ENCODE data around the gene LAMC3. TPM values are rescaled to one million over a fixed set of nuclear protein-coding genes. Genes with fewer than 3 reads are reported as not detected.

The LAMC3 gene
- total and polyA plus RNA-seq, 2 experiments from 2014 or later, result not detected

GRCh38 chr9:131015112-131015511 is 6.1 kb downstream of the LAMC3 start:
- Histone ChIP-seq H3K27me3 (replicated peaks; ENCODE audit: insufficient read depth) (peaks cover 37% of the 10 kb centered on the region), H3K4me1 (ENCODE audit: insufficient read depth) (no peaks in the 10 kb centered on the region), H3K79me2 (ENCODE audit: insufficient read depth) (no peaks in the 10 kb centered on the region), H2AFZ (no peak overlapping the region), H3K9ac (no peak overlapping the region), H4K20me1 (ENCODE audit: insufficient read depth) (no peaks in the 10 kb centered on the region), H3F3A (ENCODE audit: insufficient read depth) (peaks cover 9% of the 10 kb centered on the region), H3K4me2 (ENCODE audit: unreplicated experiment) (no peak overlapping the region), H3K9me3 (ENCODE audit: low read depth) (no peaks in the 10 kb centered on the region), H3K9me2 (ENCODE audit: insufficient read depth) (no peaks in the 10 kb centered on the region), H3K27ac (no peak overlapping the region), H3K4me3 (no peak overlapping the region), H3K36me3 (ENCODE audit: low read depth) (no peaks in the 10 kb centered on the region)
- DNase-seq, result no peak
- TF ChIP-seq EZH2 (IDR thresholded peaks at IDR 0.05; ENCODE audit: insufficient read depth, poor library complexity, severe bottlenecking), result no peak
- no peak for TF ChIP-seq EZH2phosphoT487 (IDR thresholded peaks at IDR 0.05; ENCODE audit: insufficient read depth, low read depth)
- WGBS, 2 experiments (ENCODE audit: low coverage in 1 of 2, low lambda C conversion rate in 2 of 2, missing lambda C conversion rate in 2 of 2), result 82 to 83% methylated on average over 4 to 8 of the region's 8 CpGs
- in situ Hi-C loops (cut with MboI), result no loop called here

- Histone ChIP-seq H3K4me3 (no peak overlapping the region), H3K9me2 (ENCODE audit: insufficient read depth) (no peaks in the 10 kb centered on the region), H3K36me3 (ENCODE audit: low read depth) (no peaks in the 10 kb centered on the region), H3K27ac (no peak overlapping the region), H3K9ac (no peak overlapping the region), H3K27me3 (replicated peaks; ENCODE audit: insufficient read depth) (peaks cover 28% of the 10 kb centered on the region), H3K79me2 (ENCODE audit: insufficient read depth) (no peaks in the 10 kb centered on the region), H3K4me1 (ENCODE audit: insufficient read depth) (no peaks in the 10 kb centered on the region), H3K4me2 (ENCODE audit: unreplicated experiment) (no peak overlapping the region), H3K9me3 (ENCODE audit: low read depth) (no peaks in the 10 kb centered on the region), H3F3A (ENCODE audit: insufficient read depth) (peaks cover 17% of the 10 kb centered on the region), H4K20me1 (ENCODE audit: insufficient read depth) (no peaks in the 10 kb centered on the region), H2AFZ (no peak overlapping the region)
- no peak for DNase-seq
- WGBS, 2 experiments (ENCODE audit: low coverage in 1 of 2, low lambda C conversion rate in 2 of 2, missing lambda C conversion rate in 2 of 2), result 83 to 92% methylated on average over 6 of the region's 6 CpGs
- in situ Hi-C loops (cut with MboI), result no loop called here
- TF ChIP-seq EZH2phosphoT487 (IDR thresholded peaks at IDR 0.05; ENCODE audit: insufficient read depth, low read depth) (no peak), EZH2 (IDR thresholded peaks at IDR 0.05; ENCODE audit: insufficient read depth, poor library complexity, severe bottlenecking) (no peak)
These were observed 7.0 kb downstream of the LAMC3 start for GRCh38 chr9:131015876-131016397.

GRCh38 chr9:131017067-131017466 is 8.1 kb downstream of the LAMC3 start:
- peaks cover 22% of the 10 kb centered on the region for H3F3A ChIP-seq (ENCODE audit: insufficient read depth)
- no peaks in the 10 kb centered on the region for H3K79me2 ChIP-seq (ENCODE audit: insufficient read depth)
- H3K4me2 ChIP-seq (ENCODE audit: unreplicated experiment), result no peak overlapping the region
- no peaks in the 10 kb centered on the region for H3K36me3 ChIP-seq (ENCODE audit: low read depth)
- 17 to 18% methylated on average over 21 of the region's 21 CpGs for WGBS, 2 experiments (ENCODE audit: low coverage in 1 of 2, low lambda C conversion rate in 2 of 2, missing lambda C conversion rate in 2 of 2)
- H3K27ac ChIP-seq, result no peak overlapping the region
- H3K27me3 ChIP-seq (replicated peaks; ENCODE audit: insufficient read depth), result peaks cover 26% of the 10 kb centered on the region
- no peak overlapping the region; the same call in 1 of the 2 replicates for H2AFZ ChIP-seq
- TF ChIP-seq EZH2phosphoT487 (IDR thresholded peaks at IDR 0.05; ENCODE audit: insufficient read depth, low read depth) (no peak), EZH2 (IDR thresholded peaks at IDR 0.05; ENCODE audit: insufficient read depth, poor library complexity, severe bottlenecking) (peak; percentile 67)
- H3K9ac ChIP-seq, result no peak overlapping the region
- H3K4me1 ChIP-seq (ENCODE audit: insufficient read depth), result no peaks in the 10 kb centered on the region
- no peaks in the 10 kb centered on the region for H4K20me1 ChIP-seq (ENCODE audit: insufficient read depth)
- H3K9me2 ChIP-seq (ENCODE audit: insufficient read depth), result no peaks in the 10 kb centered on the region
- DNase-seq, result peak; percentile 55
- no peaks in the 10 kb centered on the region for H3K9me3 ChIP-seq (ENCODE audit: low read depth)
- no peak overlapping the region for H3K4me3 ChIP-seq
- in situ Hi-C loops (cut with MboI), result no loop called here

GRCh38 chr9:131018621-131019020 is 9.6 kb downstream of the LAMC3 start:
- no peaks in the 10 kb centered on the region for H3K9me3 ChIP-seq (ENCODE audit: low read depth)
- H3K36me3 ChIP-seq (ENCODE audit: low read depth), result no peaks in the 10 kb centered on the region
- H3F3A ChIP-seq (ENCODE audit: insufficient read depth), result peaks cover 22% of the 10 kb centered on the region
- H2AFZ ChIP-seq, result no peak overlapping the region
- no peak overlapping the region for H3K4me2 ChIP-seq (ENCODE audit: unreplicated experiment)
- 86 to 88% methylated on average over 6 of the region's 6 CpGs for WGBS, 2 experiments (ENCODE audit: low coverage in 1 of 2, low lambda C conversion rate in 2 of 2, missing lambda C conversion rate in 2 of 2)
- H3K4me1 ChIP-seq (ENCODE audit: insufficient read depth), result no peaks in the 10 kb centered on the region
- TF ChIP-seq EZH2 (IDR thresholded peaks at IDR 0.05; ENCODE audit: insufficient read depth, poor library complexity, severe bottlenecking) (no peak), EZH2phosphoT487 (IDR thresholded peaks at IDR 0.05; ENCODE audit: insufficient read depth, low read depth) (no peak)
- no peaks in the 10 kb centered on the region for H3K79me2 ChIP-seq (ENCODE audit: insufficient read depth)
- H3K27me3 ChIP-seq (replicated peaks; ENCODE audit: insufficient read depth), result peaks cover 26% of the 10 kb centered on the region
- in situ Hi-C loops (cut with MboI), result no loop called here
- no peak overlapping the region for H3K9ac ChIP-seq
- no peak for DNase-seq
- no peak overlapping the region for H3K4me3 ChIP-seq
- H3K9me2 ChIP-seq (ENCODE audit: insufficient read depth), result no peaks in the 10 kb centered on the region
- H4K20me1 ChIP-seq (ENCODE audit: insufficient read depth), result no peaks in the 10 kb centered on the region
- no peak overlapping the region for H3K27ac ChIP-seq
